GM18499 (cell line): ENCODE measurements around the gene IFIT5.
A peak's percentile ranks its signal among the peaks of the same experiment; 100 is the strongest.
"Not testable (repeated sequence)": the region's sequence is repeated elsewhere in the genome, so short reads cannot be mapped to it uniquely, and the experiment has no call there.

Experiments used
- ATAC-seq: cut with Tn5 transposase; IDR thresholded peaks from one replicate; pipeline ENCODE4 v1.9.1; 2021; ENCODE audit warnings: moderate number of reproducible peaks; ENCODE audit not compliant: insufficient read depth, unreplicated experiment

IFIT5 gene

DNA sequence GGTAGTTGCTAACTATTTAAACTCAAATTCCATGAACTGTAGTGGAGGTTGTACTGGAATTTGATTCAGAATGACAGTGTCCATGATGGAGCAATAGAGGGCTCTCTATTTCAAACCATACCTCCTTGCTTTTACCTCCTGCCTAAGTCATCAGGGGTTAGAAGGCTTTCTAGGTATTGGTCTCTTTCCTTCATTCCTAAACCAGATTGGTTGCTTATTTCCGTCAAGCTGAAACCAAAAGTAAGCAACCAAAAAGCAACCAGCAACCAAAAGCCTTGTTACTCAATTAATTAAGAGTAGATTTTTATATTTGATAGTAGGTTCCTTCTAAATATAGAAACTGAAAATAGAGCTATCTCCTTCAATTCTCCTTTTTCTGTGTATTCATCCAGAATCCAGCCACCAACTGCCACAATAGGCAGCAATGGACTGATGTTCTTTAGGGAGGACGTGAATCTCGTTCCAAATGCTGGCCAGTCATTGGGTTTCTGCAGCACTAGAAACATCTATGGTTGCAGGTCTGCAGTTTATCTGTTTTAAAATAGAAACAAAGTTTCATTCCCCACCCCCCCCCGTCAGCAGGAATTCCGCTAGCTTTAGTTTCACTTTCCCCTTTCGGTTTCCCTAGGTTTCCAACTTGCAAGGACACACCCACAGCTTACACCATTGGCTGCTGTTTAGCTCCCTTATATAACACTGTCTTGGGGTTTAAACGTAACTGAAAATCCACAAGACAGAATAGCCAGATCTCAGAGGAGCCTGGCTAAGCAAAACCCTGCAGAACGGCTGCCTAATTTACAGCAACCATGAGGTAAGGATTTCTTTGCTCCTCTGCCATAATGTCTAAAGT lies 22.2 kb upstream of the IFIT5 start, which contains the start of gene IFIT1:
Gene IFIT1 (plus strand): TSS at position 717 of the 850 bp plus-strand sequence. CDS start 90 bp downstream, at position 807.
- peak; percentile 52 for ATAC-seq

GRCh38 chr10:89392974-89393373 lies 21.4 kb upstream of the IFIT5 start:
- ATAC-seq, result no peak

GRCh38 chr10:89393898-89394297 lies 20.5 kb upstream of the IFIT5 start:
- no peak for ATAC-seq

GRCh38 chr10:89395141-89395540 lies 19.2 kb upstream of the IFIT5 start:
- no peak for ATAC-seq

DNA sequence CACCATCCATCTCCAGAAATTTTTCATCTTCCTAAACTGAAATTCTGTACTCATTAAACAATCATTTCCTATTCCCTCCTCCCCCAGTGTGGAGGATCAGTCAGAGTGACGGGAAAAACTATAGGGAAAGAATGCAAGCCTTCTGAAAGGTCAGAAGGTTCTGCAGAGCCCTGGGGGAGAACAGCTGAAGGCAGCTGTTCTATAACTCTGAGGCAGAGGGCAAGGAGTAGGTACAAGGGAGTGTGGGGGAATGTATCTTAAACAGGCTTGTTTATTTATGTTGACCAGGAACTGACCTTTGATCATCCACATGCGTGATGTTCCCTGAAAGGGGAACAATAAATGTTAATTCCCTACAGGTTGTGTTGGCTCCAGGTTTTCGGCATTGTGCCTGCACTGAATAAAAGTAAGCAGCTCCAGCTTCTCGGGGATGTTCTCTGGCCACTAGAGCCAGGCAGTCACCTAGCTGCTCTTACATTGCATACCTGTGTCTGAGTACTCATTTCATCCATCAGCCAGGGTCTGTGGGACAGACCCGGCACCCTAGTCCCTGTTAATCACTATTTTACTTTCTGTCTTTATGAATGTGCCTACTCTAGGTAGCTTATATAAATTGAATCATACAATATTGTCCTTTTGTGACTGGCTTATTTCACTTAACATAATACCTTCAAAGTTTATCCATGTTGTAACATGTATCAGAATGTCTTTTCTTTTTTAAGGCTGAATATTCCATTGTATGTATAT lies 16.2 kb upstream of the IFIT5 start:
- no peak for ATAC-seq

- ATAC-seq, result no peak
These were observed 14.4 kb upstream of the IFIT5 start for GRCh38 chr10:89399956-89400355.

DNA sequence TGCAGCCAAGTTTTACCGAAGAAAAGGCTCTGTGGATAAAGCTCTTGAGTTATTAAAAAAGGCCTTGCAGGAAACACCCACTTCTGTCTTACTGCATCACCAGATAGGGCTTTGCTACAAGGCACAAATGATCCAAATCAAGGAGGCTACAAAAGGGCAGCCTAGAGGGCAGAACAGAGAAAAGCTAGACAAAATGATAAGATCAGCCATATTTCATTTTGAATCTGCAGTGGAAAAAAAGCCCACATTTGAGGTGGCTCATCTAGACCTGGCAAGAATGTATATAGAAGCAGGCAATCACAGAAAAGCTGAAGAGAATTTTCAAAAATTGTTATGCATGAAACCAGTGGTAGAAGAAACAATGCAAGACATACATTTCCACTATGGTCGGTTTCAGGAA lies 11.3 kb upstream of the IFIT5 start:
- no peak for ATAC-seq

GRCh38 chr10:89404104-89405047 lies 10.0 kb upstream of the IFIT5 start:
- ATAC-seq, result no peak

DNA sequence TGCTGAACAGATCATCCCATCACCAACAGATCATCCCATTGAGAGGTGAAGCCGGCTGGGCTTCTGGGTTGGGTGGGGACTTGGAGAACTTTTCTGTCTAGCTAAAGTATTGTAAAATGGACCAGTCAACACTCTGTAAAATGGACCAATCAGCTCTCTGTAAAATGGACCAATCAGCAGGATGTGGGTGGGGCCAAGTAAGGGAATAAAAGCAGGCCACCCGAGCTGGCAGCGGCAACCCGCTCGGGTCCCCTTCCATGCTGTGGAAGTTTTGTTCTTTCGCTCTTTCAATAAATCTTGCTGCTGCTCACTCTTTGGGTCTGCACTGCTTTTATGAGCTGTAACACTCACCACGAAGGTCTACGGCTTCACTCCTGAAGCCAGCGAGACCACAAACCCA lies 8.2 kb upstream of the IFIT5 start:
- ATAC-seq, result not testable (repeated sequence)

DNA sequence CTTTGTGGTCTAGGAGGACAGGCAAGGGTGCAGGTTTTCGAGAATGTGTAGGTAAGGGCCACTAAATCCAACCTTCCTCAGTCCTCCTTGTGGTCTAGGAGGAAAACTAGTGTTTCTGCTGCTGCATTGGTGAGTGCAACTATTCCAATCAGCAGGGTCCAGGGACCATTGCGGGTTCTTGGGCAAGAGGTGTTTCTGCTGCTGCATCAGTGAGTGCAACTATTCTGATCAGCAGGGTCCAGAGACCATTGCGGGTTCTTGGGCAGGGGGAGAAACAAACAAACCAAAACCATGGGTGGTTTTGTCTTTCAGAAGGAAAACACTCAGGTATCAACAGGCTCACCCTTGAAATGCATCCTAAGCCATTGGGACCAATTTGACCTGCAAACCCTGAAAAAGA lies 6.6 kb upstream of the IFIT5 start:
- not testable (repeated sequence) for ATAC-seq

- not testable (repeated sequence) for ATAC-seq
These were observed 5.1 kb upstream of the IFIT5 start for GRCh38 chr10:89409282-89409681.

GRCh38 chr10:89410551-89410950 lies 3.8 kb upstream of the IFIT5 start:
- not testable (repeated sequence) for ATAC-seq

GRCh38 chr10:89411135-89411534 lies 3.2 kb upstream of the IFIT5 start:
- not testable (repeated sequence) for ATAC-seq

DNA sequence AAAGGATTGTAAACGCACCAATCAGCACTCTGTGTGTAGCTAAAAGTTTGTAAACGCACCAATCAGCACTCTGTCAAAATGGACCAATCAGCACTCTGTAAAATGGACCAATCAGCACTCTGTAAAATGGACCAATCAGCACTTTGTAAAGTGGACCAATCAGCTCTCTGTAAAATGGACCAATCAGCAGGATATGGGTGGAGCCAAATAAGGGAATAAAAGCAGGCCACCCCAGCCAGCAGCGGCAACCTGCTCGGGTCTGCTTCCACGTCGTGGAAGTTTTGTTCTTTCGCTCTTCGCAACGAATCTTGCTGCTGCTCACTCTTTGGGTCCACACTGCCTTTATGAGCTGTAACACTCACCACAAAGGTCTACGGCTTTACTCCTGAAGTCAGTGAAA lies 2.1 kb upstream of the IFIT5 start:
- ATAC-seq, result not testable (repeated sequence)

- no peak for ATAC-seq
These were observed 913 bp upstream of the IFIT5 start for GRCh38 chr10:89413398-89413912.

- no peak for ATAC-seq
These were observed 782 bp downstream of the IFIT5 start for GRCh38 chr10:89414879-89415821.

DNA sequence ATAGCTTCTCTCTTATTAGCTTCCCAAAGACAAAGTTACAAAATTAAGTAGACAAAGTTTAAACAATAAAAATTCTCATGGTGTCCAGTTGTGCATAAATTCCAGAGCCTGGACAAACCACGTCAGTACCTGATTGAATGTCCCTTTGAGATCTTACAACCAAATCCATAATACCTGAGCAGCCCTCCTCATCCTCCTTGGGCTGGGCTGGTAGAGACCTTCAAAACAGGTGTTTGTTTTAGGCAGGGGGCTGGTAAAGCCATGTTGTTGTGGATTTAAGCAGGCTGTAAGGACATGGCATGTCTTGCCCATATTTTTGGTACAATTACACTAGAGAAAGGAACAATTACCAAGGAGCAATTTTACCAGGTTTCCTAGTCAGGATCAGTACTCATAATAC lies 2.1 kb downstream of the IFIT5 start:
- ATAC-seq, result no peak

DNA sequence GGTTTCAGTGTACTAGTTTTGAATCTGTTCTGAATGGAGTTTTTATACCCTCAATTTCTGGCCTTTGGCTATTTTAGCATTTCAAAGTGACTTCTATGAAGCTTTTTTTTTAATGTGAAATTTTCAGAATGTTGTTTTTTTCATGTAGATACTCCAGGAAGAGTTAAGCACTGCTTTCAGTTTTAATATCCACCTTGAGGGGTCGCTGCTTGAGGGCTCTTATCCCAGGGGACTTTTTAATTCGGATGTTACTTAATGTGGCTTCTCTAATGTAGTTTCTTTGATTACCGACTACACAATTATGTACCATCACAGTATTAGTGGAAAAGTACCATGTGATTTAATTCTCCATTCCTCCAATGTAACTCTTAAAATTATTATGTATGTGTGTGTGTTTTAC lies 5.2 kb downstream of the IFIT5 start:
- ATAC-seq, result no peak

GRCh38 chr10:89421018-89421476 lies 6.7 kb downstream of the IFIT5 start:
- ATAC-seq, result no peak
